ENCODE data around the gene ESR2. TPM values are rescaled to one million over a fixed set of nuclear protein-coding genes. Genes with fewer than 3 reads are reported as not detected.

Gene ESR2
- total RNA-seq, 1 experiment from 2014 or later = 0.15 TPM

DNA sequence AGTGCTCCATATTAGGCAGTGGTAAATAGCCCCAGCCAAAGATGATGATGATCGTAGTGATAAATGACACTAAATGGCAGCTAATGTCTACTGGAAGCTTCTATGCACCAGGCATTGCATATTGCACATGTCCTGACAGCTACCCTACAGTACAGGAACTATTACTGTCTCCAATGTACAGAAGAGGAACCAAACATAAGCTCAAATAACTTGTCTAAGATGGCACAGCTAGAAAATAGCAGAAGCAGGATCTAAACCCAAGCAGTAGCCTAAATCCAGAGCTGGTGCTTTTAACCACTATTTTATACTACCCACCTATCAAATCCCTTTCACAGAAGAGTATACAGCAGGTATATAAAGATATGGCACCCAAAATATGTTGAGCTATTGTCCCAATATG, 28.9 kb downstream of the ESR2 start:
- no CpG with 5 or more reads among the region's 1 CpG for WGBS (ENCODE audit: extremely low coverage, insufficient read length, low lambda C conversion rate)
- H3K9me3 Mint-ChIP-seq = no peaks in the 10 kb centered on the region

More for the DNA sequence above, 28.9 kb downstream of the ESR2 start:
- no peak overlapping the region for H2BK12ac ChIP-seq (ENCODE audit: insufficient read length, low read depth, low read length)
- H3T11ph ChIP-seq (ENCODE audit: low read length) = no peak overlapping the region
- no peak overlapping the region for H3K23ac ChIP-seq (ENCODE audit: insufficient read length, low read depth, low read length)
- no peaks in the 10 kb centered on the region for H3K9me3 ChIP-seq (ENCODE audit: control insufficient read depth, low read depth, low read length)
- no peak overlapping the region for H3K4me3 Mint-ChIP-seq
- TF ChIP-seq, protein P1, sequence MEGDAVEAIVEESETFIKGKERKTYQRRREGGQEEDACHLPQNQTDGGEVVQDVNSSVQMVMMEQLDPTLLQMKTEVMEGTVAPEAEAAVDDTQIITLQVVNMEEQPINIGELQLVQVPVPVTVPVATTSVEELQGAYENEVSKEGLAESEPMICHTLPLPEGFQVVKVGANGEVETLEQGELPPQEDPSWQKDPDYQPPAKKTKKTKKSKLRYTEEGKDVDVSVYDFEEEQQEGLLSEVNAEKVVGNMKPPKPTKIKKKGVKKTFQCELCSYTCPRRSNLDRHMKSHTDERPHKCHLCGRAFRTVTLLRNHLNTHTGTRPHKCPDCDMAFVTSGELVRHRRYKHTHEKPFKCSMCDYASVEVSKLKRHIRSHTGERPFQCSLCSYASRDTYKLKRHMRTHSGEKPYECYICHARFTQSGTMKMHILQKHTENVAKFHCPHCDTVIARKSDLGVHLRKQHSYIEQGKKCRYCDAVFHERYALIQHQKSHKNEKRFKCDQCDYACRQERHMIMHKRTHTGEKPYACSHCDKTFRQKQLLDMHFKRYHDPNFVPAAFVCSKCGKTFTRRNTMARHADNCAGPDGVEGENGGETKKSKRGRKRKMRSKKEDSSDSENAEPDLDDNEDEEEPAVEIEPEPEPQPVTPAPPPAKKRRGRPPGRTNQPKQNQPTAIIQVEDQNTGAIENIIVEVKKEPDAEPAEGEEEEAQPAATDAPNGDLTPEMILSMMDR (conservative IDR thresholded peaks at IDR 0.05) = no peak
- H3K9ac ChIP-seq (ENCODE audit: extremely low read depth, insufficient read length, low read length) = no peak overlapping the region
- no peak for DNase-seq
- no peak overlapping the region for H3K14ac ChIP-seq (ENCODE audit: insufficient read depth, low read length)
- H3K56ac ChIP-seq (ENCODE audit: insufficient read length, low read depth, low read length) = no peak overlapping the region
- no peak overlapping the region for H4K91ac ChIP-seq (ENCODE audit: insufficient read length, low read depth, low read length)
- no peak overlapping the region for H2AFZ ChIP-seq (ENCODE audit: low read length)
- H3K36me3 Mint-ChIP-seq (ENCODE audit: insufficient read depth in 1 of 3, low read depth in 3 of 3) = no peaks in the 10 kb centered on the region
- H4K5ac ChIP-seq (ENCODE audit: insufficient read length, low read depth, low read length) = no peak overlapping the region
- H3K27me3 ChIP-seq (ENCODE audit: insufficient read depth, low read length) = no peaks in the 10 kb centered on the region
- H3K79me2 ChIP-seq (ENCODE audit: insufficient read depth, low read length) = no peaks in the 10 kb centered on the region
- no peaks in the 10 kb centered on the region for H4K20me1 ChIP-seq (ENCODE audit: control insufficient read depth, insufficient read depth, insufficient read length)
- H2AK5ac ChIP-seq (ENCODE audit: insufficient read length, low read length) = no peak overlapping the region
- no peaks in the 10 kb centered on the region for H3K4me1 Mint-ChIP-seq
- H3K27ac Mint-ChIP-seq = no peak overlapping the region
- H2BK20ac ChIP-seq (ENCODE audit: low read depth, low read length, poor library complexity, severe bottlenecking) = no peak overlapping the region
- no peak overlapping the region for H3K4ac ChIP-seq (ENCODE audit: low read depth, low read length)
- H3K4me1 ChIP-seq (ENCODE audit: insufficient read depth, low read length) = no peaks in the 10 kb centered on the region
- no peak overlapping the region for H2BK5ac ChIP-seq (ENCODE audit: insufficient read length, low read length)
- H3K18ac ChIP-seq (ENCODE audit: insufficient read length, low read depth, low read length) = no peak overlapping the region
- no peak overlapping the region for H3K4me2 ChIP-seq (ENCODE audit: insufficient read depth, insufficient read length, low read length)
- no peaks in the 10 kb centered on the region for H3K23me2 ChIP-seq (ENCODE audit: insufficient read length, low read depth, low read length, poor library complexity, severe bottlenecking)
- no peak overlapping the region for H2BK15ac ChIP-seq (ENCODE audit: low read depth, low read length)
- H3K79me1 ChIP-seq (ENCODE audit: insufficient read depth, low read depth, low read length, poor library complexity, severe bottlenecking) = no peaks in the 10 kb centered on the region
- no peaks in the 10 kb centered on the region for H3K27me3 Mint-ChIP-seq (ENCODE audit: low read depth)
- H3K27ac ChIP-seq (ENCODE audit: insufficient read length, low read depth, low read length) = no peak overlapping the region
- no peak overlapping the region for H2BK120ac ChIP-seq (ENCODE audit: low read depth, low read length, poor library complexity, severe bottlenecking)
- no peak overlapping the region for H4K8ac ChIP-seq (replicated peaks; ENCODE audit: insufficient read length, low read depth, low read length)
